GM11168 (cell line): ENCODE measurements around the gene CYB5RL.
"Not testable (repeated sequence)": the region's sequence is repeated elsewhere in the genome, so short reads cannot be mapped to it uniquely, and the experiment has no call there.

Experiments used
- in situ Hi-C: fragments of 300-500 bp; cut with MboI; formaldehyde crosslinking; loops from one replicate; pipeline ENCODE4 v1.12.0; 2022; ENCODE audit warnings: low sequenced_read_pairs; ENCODE audit not compliant: unreplicated experiment

CYB5RL gene

DNA sequence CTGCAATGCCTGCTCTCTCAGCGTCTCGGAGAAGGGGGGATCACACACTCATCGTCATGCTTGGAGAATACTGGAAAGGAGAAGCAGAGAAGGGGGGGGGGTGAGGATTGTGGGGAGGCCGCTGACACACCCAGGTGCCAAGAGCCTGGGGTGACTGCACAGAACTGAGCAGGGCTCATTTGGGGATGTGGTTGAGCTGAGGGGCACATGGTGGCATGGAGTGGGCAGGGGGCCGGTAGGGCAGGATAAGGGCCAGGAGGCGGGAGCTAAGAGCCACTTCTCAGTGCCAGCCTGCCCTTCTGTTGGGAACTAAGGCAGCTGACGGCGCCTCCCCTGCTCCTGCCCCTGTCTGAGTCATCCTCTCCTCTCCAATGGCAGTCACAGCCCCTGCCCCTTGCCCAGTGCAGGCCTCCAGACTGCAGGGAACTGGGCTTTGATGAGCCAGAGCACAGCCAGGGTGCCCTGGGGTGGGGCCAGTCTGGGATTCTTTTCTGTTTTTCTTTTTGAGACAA lies 27.3 kb upstream of the CYB5RL start:
- in situ Hi-C loops, result no loop called here

DNA sequence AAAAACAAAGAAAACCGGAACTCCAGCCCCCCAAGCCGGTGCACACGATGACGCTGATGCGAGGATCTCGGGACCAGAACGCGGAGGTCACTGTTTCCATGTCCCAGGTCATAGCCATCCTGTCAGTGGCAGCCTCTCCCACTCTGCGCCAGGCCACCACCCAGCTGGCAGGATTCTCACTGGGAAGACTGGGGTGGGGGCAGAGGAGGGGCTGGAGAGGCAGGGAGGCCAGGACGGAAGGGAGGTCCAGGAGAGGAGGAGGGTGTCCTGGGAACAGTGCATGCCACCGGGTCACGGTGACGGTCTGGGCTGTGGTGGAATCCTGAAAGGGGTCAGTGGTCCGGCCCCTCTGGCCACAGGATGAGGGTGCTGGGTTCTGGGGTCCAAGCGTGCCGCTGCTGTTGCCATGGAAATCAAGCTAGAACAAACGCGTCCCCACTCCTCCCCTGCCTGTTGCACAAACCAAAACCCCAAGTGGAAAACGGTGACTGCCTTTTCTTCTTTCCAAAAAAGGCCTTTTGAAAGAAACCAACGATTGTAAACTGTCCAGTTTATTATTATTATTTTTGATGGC lies 26.2 kb upstream of the CYB5RL start:
- in situ Hi-C loops, result no loop called here

GRCh38 chr1:54225378-54225777 lies 25.5 kb upstream of the CYB5RL start:
- in situ Hi-C loops, result no loop called here

- in situ Hi-C loops, result no loop called here
These were observed 24.4 kb upstream of the CYB5RL start for GRCh38 chr1:54224233-54224632.

DNA sequence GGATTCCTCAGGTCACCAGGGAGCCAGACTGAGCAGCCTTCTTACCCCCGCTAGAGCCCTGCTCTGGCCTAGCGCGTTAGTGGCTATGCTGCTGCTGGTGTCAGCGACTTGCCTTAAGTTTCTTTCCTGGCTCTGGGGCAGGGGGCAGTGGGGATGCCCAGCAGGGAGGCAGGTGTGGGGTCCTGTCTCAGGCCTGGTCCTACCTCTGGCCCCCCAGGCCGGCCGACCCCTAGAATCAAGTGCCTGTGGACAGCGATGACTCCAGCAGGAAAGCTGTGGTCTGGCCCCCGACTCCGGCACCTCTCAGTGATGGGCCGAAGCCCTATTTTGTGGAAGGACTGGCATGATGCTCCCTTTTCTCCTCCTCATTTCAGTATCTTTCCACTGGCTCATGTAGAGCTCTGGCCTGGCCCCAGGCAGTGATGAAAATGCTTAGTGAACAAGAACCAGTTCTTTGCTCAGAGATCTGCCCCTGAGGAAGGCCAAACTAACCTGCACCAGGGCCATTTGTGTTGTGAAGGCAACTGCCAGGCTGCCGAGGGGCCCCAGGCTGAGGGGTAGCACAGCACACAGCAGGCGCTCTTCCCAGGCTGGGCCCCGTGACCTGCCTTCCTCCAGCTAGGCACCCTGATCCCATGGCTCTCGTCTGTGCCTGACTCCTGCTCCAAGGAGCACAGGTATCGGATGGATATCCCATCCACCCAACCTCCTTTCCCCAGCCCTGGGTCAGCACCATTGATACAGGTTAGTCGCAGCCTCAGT lies 23.8 kb upstream of the CYB5RL start:
- in situ Hi-C loops, result no loop called here

DNA sequence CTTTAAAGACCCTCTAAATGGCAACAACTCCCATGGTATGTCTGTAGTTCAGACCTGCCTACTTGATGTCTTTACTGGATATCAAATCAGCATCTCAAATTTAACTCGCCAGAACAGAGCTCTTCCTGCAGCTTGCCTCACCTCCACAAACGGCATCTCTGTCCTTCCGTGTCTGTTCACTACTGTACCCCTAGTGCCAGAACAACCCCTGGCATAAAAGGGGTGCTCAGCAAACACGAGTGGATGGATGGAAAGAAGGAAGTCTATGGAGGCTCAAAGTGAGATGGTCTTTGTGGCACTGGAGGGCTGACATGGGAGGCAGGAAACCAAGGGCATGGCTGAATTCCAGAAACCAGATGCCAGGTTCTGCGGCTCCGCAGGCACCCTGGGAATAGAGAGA lies 22.9 kb upstream of the CYB5RL start:
- in situ Hi-C loops, result no loop called here

- in situ Hi-C loops, result no loop called here
These were observed 22.1 kb upstream of the CYB5RL start for GRCh38 chr1:54221867-54222484.

DNA sequence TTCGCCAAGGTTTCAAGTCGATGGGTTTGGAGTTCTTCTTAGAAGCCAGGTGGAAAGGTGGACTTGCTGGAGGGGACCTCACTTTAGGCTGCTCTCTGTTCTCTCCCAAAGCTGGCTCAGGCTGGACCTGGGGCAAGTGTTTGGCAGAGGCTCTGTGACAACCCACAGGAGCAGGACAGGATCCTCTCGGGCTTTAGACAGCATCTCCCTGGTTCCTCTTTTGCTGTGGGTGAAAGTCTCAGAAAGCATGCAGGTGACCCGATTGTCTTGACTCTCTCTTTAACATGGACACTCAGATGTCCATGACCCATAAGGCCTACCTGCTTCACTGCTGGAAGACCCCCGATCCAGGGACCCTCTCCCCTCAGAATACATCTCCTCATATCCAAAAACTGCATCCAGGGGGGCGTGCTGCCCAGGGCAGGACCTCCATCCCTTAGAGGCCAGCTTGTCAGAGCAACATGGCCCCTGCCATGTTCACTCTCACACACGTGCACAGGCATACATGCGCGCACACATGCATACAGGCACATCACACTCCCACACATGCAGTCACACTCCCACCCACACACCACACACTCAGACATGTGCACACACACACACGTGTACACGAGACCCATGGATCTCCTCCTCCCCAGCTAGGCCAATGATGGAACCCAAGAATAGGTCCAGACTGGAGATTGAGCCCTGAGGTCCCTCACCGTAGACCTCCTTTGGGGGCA lies 21.4 kb upstream of the CYB5RL start:
- in situ Hi-C loops, result no loop called here

DNA sequence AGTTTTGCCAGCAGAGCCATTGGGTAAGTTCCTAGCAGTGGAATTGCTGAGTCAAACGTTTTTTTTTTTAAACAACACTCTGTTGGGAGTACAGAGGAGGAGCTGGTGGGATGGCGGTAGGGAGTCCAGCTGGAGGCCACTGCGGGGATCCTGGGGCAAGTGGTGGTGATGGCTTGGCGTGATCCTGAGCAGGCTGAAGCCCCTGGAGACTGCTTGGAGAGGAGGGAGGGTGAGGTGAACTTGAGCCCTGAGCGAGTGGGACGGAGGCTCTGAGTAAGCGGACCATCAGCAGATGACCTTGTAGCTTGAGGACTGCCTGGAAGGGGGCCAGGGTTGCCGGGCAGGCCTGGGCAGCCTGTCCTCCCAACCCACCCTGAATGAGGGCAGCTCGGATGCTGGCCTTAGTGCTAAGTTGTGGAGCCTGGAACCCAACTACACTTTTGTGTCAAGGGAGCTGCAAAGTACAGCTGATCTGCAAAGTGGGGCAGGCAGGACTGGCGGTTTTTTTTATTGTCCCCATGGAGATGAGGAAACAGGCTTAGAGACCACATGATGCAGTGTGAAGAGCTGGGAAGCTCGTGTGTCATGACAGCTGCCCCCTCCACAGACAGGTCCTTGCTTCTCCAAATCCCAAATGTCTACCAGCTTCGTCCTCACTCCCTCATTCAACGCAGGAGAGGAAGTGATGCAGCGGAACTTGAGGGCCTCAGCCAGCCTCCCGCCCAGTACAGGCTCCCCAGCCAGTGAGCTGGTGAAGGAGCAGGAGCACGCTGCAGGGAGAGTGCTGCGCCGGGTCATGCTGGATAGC lies 20.4 kb upstream of the CYB5RL start:
- in situ Hi-C loops, result no loop called here

DNA sequence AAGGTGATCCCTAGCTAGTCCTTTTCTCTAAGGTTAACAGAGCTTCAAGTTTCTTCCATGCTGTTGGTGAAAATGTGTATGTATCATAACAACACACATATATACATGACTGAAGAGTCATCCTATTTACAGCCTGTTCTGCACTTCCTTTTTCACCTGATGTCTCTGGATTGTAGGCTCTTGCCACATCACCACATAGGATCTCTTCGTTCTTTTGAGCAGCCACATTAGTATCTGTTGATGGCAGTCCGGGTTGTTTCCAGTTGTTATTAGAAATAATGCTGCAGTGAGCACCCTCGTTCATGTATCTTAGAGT lies 19.8 kb upstream of the CYB5RL start:
- in situ Hi-C loops, result no loop called here

GRCh38 chr1:54218883-54219687 lies 19.3 kb upstream of the CYB5RL start:
- in situ Hi-C loops, result no loop called here

GRCh38 chr1:54215523-54215922 lies 15.7 kb upstream of the CYB5RL start:
- in situ Hi-C loops, result no loop called here

DNA sequence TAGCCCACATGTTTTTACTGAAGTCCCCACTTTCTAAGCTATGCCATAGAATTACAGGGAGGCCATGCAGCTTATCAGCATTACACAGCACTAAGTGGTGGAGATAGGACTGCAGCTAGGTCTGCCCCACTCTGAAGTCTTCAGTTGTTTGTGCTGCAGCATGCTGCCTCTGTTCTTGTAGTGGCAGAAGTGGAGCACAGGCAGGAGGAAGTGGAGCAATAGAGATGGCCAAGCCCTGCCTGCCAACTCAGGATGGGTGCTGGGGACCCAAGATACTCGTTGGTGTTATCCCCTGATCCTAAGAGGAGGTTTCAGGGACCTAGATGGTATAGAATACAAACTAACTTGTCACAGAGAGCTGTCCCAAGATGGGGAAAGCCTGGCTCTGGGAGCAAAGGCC lies 13.0 kb upstream of the CYB5RL start:
- in situ Hi-C loops, result no loop called here

DNA sequence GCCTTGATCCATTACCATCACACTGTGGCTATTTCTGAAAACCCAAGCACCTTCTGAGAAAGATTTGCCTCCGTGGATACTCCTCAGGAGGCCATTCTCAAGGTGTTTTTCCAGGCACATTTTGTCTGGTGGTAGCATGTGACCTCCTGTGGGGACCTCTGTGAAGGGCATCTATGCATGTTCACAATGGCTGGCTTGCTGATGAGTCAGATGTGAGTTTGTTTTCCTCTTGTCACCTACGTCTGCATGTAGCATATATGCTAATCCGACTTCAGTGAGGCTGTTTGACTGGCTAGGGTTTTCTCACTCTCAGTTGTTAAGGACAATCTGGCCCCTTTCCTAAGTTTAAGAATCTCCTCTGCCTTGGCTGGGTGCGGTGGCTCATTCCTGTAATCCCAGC lies 8.1 kb upstream of the CYB5RL start:
- in situ Hi-C loops, result not testable (repeated sequence)

- in situ Hi-C loops, result no loop called here
These were observed 7.5 kb upstream of the CYB5RL start for GRCh38 chr1:54207287-54207686.

DNA sequence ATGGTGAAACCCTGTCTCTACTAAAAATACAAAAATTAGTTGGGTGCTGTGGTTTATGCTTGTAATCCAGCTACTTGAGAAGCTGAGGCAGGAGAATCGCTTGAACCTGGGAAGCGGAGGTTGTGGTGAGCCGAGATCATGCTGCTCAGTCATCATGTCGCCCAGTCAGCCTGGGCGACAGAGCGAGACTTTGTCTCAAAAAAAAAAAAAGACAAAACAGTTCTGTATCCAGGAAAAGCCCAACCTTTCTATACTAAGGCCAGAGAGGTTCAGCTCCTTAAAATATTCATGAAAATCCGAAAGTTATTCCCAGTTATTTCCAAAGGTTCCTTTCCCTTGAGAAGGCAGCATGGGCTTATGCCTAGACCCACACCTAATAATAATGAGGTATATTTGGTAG lies 4.4 kb upstream of the CYB5RL start:
- in situ Hi-C loops, result no loop called here

- in situ Hi-C loops, result no loop called here
These were observed 728 bp upstream of the CYB5RL start for GRCh38 chr1:54200519-54200997.

GRCh38 chr1:54199151-54199764 lies 572 bp downstream of the CYB5RL start:
- in situ Hi-C loops, result no loop called here

- in situ Hi-C loops, result no loop called here
These were observed 6.4 kb downstream of the CYB5RL start for GRCh38 chr1:54193453-54193852.
